H1 (cell line): Measurements from ENCODE around the gene CARM1. TPM values are rescaled to one million over a fixed set of nuclear protein-coding genes. Genes with fewer than 3 reads are reported as not detected.

Experiments
- ATF2 ChIP-seq: IDR thresholded peaks from 2 replicates; pipeline ENCODE4 v1.6.1; 2012; ENCODE audit warnings: low read length, inconsistent platforms
- E2F6 ChIP-seq: IDR thresholded peaks from 2 replicates; pipeline ENCODE4 v1.6.1; 2012; ENCODE audit warnings: inconsistent platforms
- EGR1 ChIP-seq: IDR thresholded peaks from 2 replicates; pipeline ENCODE4 v1.6.1; 2011; ENCODE audit warnings: low read depth, low read length, borderline replicate concordance
- EZH2 ChIP-seq: fragments of 200-600 bp; sonication (generic); IDR thresholded peaks from 2 replicates; pipeline ENCODE4 v1.7.1; 2012; ENCODE audit warnings: low read depth, mild to moderate bottlenecking, moderate library complexity, low read length, inconsistent platforms; ENCODE audit not compliant: severe bottlenecking
- MAFK ChIP-seq: IDR thresholded peaks from 2 replicates; pipeline ENCODE4 v1.6.1; 2012; ENCODE audit warnings: low read depth, mild to moderate bottlenecking, improper control_type of control experiment, low read length
- MAX ChIP-seq: IDR thresholded peaks from 2 replicates; pipeline ENCODE4 v1.6.1; 2012; ENCODE audit warnings: inconsistent platforms
- PHF8 ChIP-seq: fragments of 200-600 bp; sonication (generic); conservative IDR thresholded peaks from 2 replicates; pipeline ENCODE4 v1.7.1; 2012; ENCODE audit warnings: low read depth, mild to moderate bottlenecking, inconsistent platforms, low read length, moderate library complexity
- RAD21 ChIP-seq, 2 experiments: IDR thresholded peaks in 1 of 2; conservative IDR thresholded peaks in 1 of 2; 2 replicates each; pipeline ENCODE4 v1.6.1; 2011; ENCODE audit warnings: low read depth in 2 of 2, low read length in 2 of 2, improper control_type of control experiment in 1 of 2, inconsistent platforms in 1 of 2, mild to moderate bottlenecking in 1 of 2, moderate library complexity in 1 of 2
- RBBP5 ChIP-seq: IDR thresholded peaks from 2 replicates; pipeline ENCODE4 v1.7.1; 2012; ENCODE audit warnings: low read depth, mild to moderate bottlenecking, inconsistent platforms, low read length, moderate library complexity, borderline replicate concordance
- RXRA ChIP-seq: IDR thresholded peaks from 2 replicates; pipeline ENCODE4 v1.6.1; 2011; ENCODE audit warnings: low read depth, mild to moderate bottlenecking, low read length, moderate library complexity; ENCODE audit not compliant: insufficient read depth
- SP1 ChIP-seq: IDR thresholded peaks from 2 replicates; pipeline ENCODE4 v1.6.1; 2011; ENCODE audit warnings: low read depth, low read length
- TCF12 ChIP-seq: IDR thresholded peaks from 2 replicates; pipeline ENCODE4 v1.6.1; 2011; ENCODE audit warnings: low read depth, mild to moderate bottlenecking, low read length
- ZNF274 ChIP-seq: IDR thresholded peaks from 2 replicates; pipeline ENCODE4 v1.7.0; 2012; ENCODE audit warnings: low read length, borderline replicate concordance; ENCODE audit errors: extremely low read depth
- polyA plus RNA-seq, 7 experiments: library from polyadenylated mRNA; depleted of rRNA in 3 of 7; stranded (reverse) in 5 of 7; unstranded in 2 of 7; fragments of >200 nt in 5 of 7; fragments of 200-250 nt in 2 of 7; gene quantifications; 1 replicate in 5 of 7; 2 replicates in 1 of 7; 4 replicates in 1 of 7; pipeline versions ENCODE4 v1.2.1 to v1.2.3, GENCODE V29; 2011 to 2013; ENCODE audit warnings: missing spikeins in 2 of 7, mixed read lengths in 2 of 7
- total RNA-seq: library from RNA; stranded (reverse); fragmentation: NEBNext Ultra II Directional; extraction: Animal tissue kit (Norgen Biotek cat#: 25700); gene quantifications from 2 replicates; pipeline ENCODE4 v1.2.1, GENCODE V29; 2021

Gene CARM1
- total and polyA plus RNA-seq, 2 of the 8 experiments (the other 6 are each of a cell fraction or from before 2014, with no cell fraction given), result 134 to 164 TPM

- TF ChIP-seq ZNF274, result no peak
- TF ChIP-seq RXRA, result no peak
- TF ChIP-seq MAFK, result no peak
- peak; percentile 22; the same call in 1 of the 2 replicates for TF ChIP-seq RBBP5
- peak; percentile 35 for TF ChIP-seq PHF8
- TF ChIP-seq ATF2, result no peak
- TF ChIP-seq MAX, result peak; percentile 44; the same call in 1 of the 2 replicates
- TF ChIP-seq SP1, result no peak
- TF ChIP-seq EGR1, result no peak
- no peak for TF ChIP-seq RAD21 (IDR thresholded peaks at IDR 0.05 in 1 of 2, conservative IDR thresholded peaks at IDR 0.05 in 1 of 2; ENCODE audit: low read depth in 2 of 2, low read length in 2 of 2)
- TF ChIP-seq E2F6, result peak; percentile 6; the same call in 1 of the 2 replicates
- TF ChIP-seq EZH2, result no peak
- TF ChIP-seq TCF12, result no peak
Measured at GRCh38 chr19:10871711-10872545, 575 bp downstream of the CARM1 start (continued).
